Occipital lobe (tissue), 2 donors: ENCODE measurements around the gene TBC1D14. TPM values are rescaled to one million over a fixed set of nuclear protein-coding genes. Genes with fewer than 3 reads are reported as not detected.

Experiments used
- DNase-seq: peaks from one replicate; lab custom pipeline; 2025; lab: John Stamatoyannopoulos, UW
- total RNA-seq: library from RNA; depleted of rRNA; stranded (reverse); fragments of >200 nt; gene quantifications from one replicate; pipeline ENCODE4 v1.2.3, GENCODE V29; 2014

Gene TBC1D14
- total RNA-seq, 1 donor from 2014 or later = 213 TPM

- no peak for DNase-seq
These were observed 107.9 kb downstream of the TBC1D14 start for GRCh38 chr4:7017446-7018048.

GRCh38 chr4:7018281-7018680 lies 108.7 kb downstream of the TBC1D14 start:
- no peak for DNase-seq

GRCh38 chr4:7019367-7019766 lies 109.7 kb downstream of the TBC1D14 start:
- no peak for DNase-seq

- no peak for DNase-seq
These were observed 110.7 kb downstream of the TBC1D14 start for GRCh38 chr4:7020290-7020689.

- DNase-seq = no peak
These were observed 111.2 kb downstream of the TBC1D14 start for GRCh38 chr4:7020856-7021255.

GRCh38 chr4:7021355-7021754 lies 111.7 kb downstream of the TBC1D14 start:
- DNase-seq = no peak

- no peak for DNase-seq
These were observed 112.5 kb downstream of the TBC1D14 start for GRCh38 chr4:7021930-7022664.

- no peak for DNase-seq
These were observed 113.9 kb downstream of the TBC1D14 start for GRCh38 chr4:7023486-7023885.

- no peak for DNase-seq
These were observed 114.3 kb downstream of the TBC1D14 start for GRCh38 chr4:7023901-7024300.

- DNase-seq = no peak
These were observed 114.8 kb downstream of the TBC1D14 start for GRCh38 chr4:7024336-7024890.

GRCh38 chr4:7025040-7025602 lies 115.5 kb downstream of the TBC1D14 start:
- DNase-seq = no peak

GRCh38 chr4:7026107-7026506 lies 116.5 kb downstream of the TBC1D14 start:
- DNase-seq = no peak

GRCh38 chr4:7027284-7027683 lies 117.7 kb downstream of the TBC1D14 start:
- no peak for DNase-seq

GRCh38 chr4:7027913-7028312 lies 118.3 kb downstream of the TBC1D14 start:
- no peak for DNase-seq

- DNase-seq = no peak
These were observed 119.6 kb downstream of the TBC1D14 start for GRCh38 chr4:7029212-7029611.

- DNase-seq = no peak
These were observed 120.3 kb downstream of the TBC1D14 start for GRCh38 chr4:7029921-7030320.

GRCh38 chr4:7030856-7031255 lies 121.2 kb downstream of the TBC1D14 start:
- no peak for DNase-seq

- DNase-seq = no peak
These were observed 122.2 kb downstream of the TBC1D14 start for GRCh38 chr4:7031558-7032449.

- DNase-seq = no peak
These were observed 123.0 kb downstream of the TBC1D14 start for GRCh38 chr4:7032596-7032995.

- DNase-seq = no peak
These were observed 124.8 kb downstream of the TBC1D14 start for GRCh38 chr4:7034262-7035081.

GRCh38 chr4:7037425-7037824 lies 127.8 kb downstream of the TBC1D14 start:
- no peak for DNase-seq
